GM13976 (cell line): ENCODE measurements around the gene PXDN.
"Not testable (repeated sequence)": the region's sequence is repeated elsewhere in the genome, so short reads cannot be mapped to it uniquely, and the experiment has no call there.

Source experiments
- DNase-seq: peaks from one replicate; pipeline ENCODE4 v3.0.0; 2012; ENCODE audit warnings: low spot score
- CTCF ChIP-seq: IDR thresholded peaks from 2 replicates; pipeline ENCODE4 v1.5.1; 2012; ENCODE audit warnings: borderline replicate concordance, mild to moderate bottlenecking; ENCODE audit not compliant: insufficient read depth; ENCODE audit errors: extremely low read depth, missing control alignments, control extremely low read depth
- in situ Hi-C: fragments of 300-500 bp; cut with MboI; formaldehyde crosslinking; loops from one replicate; pipeline ENCODE4 v1.12.0; 2022; ENCODE audit warnings: low sequenced_read_pairs, mixed read lengths, inconsistent platforms; ENCODE audit not compliant: unreplicated experiment

The PXDN gene

GRCh38 chr2:1701556-1702185 is 42.6 kb downstream of the PXDN start:
- DNase-seq, result no peak
- TF ChIP-seq CTCF, result no peak
- in situ Hi-C loops, result no loop called here

GRCh38 chr2:1701020-1701419 is 43.3 kb downstream of the PXDN start:
- in situ Hi-C loops, result no loop called here
- DNase-seq, result no peak
- TF ChIP-seq CTCF, result no peak

GRCh38 chr2:1700427-1700826 is 43.9 kb downstream of the PXDN start:
- DNase-seq, in situ Hi-C loops: not testable (repeated sequence)

- no peak for DNase-seq
- TF ChIP-seq CTCF, result no peak
- in situ Hi-C loops, result no loop called here
Measured at GRCh38 chr2:1698188-1698945, 45.9 kb downstream of the PXDN start.

GRCh38 chr2:1697601-1698000 is 46.7 kb downstream of the PXDN start:
- in situ Hi-C loops, result no loop called here
- TF ChIP-seq CTCF, result no peak
- DNase-seq, result no peak

GRCh38 chr2:1696472-1696871 is 47.8 kb downstream of the PXDN start:
- in situ Hi-C loops, result no loop called here
- no peak for DNase-seq

More at GRCh38 chr2:1696472-1696871, 47.8 kb downstream of the PXDN start:
- TF ChIP-seq CTCF, result no peak
